HG03196 (cell line): ENCODE results near the gene LSM11.
"Not testable (repeated sequence)": the region's sequence is repeated elsewhere in the genome, so short reads cannot be mapped to it uniquely, and the experiment has no call there.

Experiments used
- ATAC-seq: cut with Tn5 transposase; IDR thresholded peaks from one replicate; pipeline ENCODE4 v1.9.1; 2021; ENCODE audit not compliant: unreplicated experiment

LSM11 gene

DNA sequence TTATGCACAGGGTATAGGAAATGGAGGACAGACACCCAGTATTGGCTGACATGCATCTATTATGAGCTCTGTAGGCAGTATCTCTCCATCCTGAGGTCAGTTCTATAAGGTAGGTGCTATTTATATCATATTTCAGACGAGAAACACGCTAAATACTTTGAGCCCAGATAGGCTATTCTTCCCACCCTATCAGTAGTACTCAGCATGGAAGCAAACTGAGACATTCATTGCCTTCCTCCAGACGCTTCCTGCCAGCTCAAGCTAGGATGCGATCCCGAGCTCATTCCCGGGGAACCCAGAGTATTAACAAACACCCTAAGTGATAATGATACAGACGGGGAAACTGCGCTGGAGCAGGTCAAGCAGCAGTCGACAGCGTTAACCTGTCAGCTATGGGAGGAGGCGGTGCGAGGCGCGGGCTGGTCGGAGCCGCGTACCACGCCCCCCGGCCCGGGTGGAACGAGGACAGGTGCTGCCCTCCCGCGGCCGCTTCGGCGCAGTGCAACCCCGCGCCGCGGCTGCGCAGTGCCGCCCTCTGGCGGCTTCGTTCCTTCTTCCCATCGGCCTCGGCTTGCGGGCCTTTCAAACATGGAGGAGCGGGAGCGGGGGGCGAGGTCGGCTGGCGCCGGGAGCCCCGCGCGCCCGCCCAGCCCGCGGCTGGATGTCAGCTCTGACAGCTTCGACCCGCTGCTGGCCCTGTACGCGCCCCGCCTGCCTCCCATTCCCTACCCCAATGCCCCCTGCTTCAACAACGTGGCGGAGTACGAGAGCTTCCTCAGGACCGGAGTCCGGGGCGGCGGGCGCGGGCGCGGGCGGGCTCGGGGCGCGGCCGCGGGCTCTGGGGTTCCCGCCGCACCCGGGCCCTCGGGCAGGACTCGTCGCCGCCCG is at the start of gene LSM11:
LSM11 (plus strand) TSS at position 550 of the 888 bp plus-strand sequence; CDS start at position 589, 39 bp downstream.
- peak; percentile 94 for ATAC-seq

DNA sequence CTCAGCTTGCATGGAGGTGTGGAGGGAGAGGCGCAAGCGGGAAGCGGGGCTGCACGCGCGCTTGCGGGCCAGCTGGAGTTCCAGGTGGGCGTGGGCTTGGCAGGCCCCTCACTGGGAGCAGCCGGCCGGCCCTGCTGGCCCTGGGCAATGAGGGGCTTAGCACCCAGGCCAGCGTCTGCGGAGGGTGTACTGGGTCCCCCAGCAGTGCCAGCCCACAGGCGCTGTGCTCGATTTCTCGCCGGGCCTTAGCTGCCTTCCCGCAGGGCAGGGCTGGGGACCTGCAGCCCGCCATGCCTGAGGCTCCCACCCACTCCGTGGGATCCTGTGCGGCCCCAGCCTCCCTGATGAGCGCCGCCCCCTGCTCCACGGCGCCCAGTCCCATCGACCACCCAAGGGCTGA is 49.7 kb upstream of the LSM11 start:
- not testable (repeated sequence) for ATAC-seq

DNA sequence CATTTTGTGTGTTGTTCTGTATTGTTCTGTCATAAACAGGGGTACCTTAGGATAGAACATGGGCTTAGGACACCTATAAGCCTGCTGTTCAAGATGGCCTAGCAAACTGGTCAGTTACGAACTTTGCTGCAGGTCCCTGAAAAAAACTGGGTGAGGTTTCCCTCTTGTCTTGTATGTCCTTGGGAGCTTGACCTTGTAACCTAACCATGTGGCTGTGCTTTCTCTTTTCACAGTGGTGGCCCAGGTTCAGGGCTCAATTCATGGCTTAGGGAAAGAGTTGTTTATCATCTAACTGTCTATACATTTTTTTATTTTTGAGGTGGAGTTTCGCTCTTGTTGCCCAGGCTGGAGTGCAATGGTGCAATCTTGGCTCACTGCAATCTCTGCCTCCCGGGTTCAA is 47.4 kb upstream of the LSM11 start:
- ATAC-seq: not testable (repeated sequence)

DNA sequence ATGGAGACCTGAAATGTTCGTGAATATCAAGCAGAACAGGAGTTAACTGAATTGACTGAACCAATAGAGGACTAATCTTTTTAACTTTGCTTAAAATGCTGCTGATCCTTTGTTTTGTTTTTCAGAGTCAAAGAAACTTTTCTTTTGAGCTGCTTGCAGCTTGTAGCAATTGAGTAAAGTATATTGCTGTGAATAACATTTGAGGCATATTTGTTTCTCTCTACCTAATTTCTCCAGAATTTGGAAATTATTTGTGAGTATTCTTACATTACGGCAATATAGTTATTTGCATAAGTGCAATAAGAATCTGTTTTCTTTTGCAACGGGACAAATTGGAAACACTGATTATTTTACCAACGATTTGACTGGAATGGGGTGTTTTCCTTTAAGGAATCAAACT is 44.8 kb upstream of the LSM11 start:
- ATAC-seq: not testable (repeated sequence)

DNA sequence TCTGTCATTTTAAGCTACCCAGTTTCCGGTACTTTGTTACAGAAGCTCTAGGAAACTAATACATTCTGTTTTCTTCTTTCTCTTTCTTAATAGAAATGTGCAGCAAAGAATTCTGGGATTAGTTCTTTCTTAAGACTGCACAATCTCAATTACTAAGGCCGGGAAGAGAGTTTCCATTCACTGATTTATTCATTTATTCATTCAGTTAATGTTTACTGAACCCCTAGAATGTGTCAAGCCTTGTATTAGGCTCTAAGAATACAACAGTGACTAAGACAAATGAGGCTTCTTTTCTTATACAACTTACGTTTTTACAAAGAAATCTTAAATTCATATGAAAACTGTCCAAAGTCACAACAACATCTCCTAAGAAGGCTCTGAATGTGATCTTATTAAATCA is 39.8 kb upstream of the LSM11 start:
- ATAC-seq: no peak

DNA sequence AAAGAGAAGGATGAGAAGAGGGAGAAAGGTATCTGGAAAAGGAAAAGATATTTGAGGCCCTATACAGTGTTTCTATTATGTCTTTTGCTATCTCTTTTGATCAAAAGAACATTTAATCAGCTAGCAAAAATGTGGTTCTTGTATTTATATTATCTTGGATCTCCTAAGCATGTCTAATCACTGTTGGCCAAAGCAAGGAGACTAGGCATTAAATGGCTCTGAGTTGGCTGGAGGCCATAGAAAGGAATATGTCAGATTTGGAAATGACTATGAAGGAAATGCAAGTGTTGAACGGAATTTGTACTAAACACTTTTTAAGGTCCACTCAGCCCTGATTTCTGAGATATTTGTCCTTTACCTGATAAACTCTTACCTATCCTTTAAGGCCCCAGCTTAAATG is 34.6 kb upstream of the LSM11 start:
- ATAC-seq: no peak

DNA sequence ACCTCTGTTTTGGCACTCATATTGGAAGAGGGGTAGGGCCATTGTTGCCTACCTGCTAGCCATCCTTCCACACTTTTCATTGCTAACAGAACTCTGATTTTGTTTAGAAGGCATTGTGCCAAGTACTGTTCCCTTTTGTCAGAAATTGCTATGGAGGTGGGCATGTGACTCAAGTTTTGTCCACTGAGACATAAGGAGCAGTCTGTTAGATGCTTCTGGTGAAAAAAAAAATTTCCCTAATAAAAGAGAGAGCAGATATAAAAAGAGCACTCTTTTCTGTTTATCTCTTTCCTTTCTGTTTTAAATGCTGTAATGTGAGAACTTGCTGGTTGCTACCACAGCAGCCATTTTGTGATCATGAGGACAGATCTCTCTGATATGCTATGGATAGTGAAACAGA is 34.2 kb upstream of the LSM11 start:
- ATAC-seq: no peak

DNA sequence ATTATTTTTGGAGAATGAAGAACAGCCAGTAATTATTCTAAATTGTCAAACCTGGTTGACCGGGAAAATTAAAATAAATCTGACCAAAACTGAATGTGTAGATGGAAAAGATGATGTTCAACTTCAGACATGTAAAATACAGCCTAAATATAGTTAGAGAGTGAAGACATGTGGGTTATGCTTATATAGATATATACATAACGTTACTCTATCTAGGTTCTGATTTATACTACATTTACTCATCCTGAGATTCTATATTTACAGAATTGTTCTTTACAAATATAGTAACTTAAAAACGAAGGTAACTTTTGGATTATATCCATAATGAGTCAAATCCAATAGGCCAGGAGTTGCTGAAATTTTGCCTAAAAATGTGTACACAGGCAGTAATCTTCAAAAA is 33.1 kb upstream of the LSM11 start:
- ATAC-seq: no peak

DNA sequence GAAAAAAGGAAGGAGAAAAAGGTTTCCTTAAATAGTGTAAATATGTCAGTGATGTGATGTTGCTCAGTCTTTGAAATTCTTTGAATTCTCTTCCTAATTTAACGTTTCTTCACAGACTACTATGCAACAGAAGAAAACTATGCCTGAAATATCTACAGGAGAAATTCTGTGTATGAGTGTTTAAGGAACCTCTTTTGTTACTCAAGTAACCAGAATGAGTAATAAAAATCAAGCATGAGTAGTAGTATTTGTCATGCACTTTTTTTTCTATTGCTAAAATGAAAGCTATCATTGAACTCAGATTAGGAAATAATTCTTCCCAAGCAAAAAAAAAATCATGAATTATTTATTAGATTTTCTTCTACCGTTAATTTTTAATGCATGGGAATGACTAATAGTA is 32.6 kb upstream of the LSM11 start:
- ATAC-seq: no peak

DNA sequence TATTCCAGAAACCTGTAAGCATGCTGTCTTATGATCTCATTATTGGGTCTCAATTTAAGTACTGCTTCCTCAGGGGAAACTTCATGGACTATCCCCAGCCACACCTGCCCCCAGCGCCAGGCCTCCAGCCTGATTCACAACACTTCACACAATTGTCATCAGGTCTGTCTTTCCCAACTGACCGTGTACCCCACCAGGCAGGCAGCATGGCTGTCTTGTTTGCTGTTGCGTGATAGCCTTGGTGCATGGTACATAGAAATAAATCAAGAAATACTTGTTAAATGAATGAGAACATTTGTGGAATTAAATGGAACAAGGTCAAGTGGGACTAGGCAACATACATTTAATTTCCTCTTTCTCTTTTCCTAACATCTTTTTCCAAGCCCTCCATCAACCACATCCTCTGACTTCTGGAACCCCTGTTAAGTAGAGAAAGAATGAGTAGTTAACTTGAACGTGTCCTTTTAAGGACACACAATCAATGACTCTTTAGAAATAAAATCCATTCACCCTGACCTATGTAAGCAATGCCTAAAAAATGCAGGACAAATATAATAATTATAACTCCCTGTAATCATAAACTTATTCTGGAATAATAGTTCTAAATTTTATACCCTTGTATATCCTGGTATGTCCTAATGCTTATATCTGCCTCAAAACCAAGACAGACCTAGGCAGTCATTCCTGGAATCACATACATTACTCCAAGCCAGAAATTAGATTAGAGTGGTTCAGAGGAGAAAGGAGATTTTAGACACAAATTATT is 29.5 kb upstream of the LSM11 start:
- ATAC-seq: no peak

DNA sequence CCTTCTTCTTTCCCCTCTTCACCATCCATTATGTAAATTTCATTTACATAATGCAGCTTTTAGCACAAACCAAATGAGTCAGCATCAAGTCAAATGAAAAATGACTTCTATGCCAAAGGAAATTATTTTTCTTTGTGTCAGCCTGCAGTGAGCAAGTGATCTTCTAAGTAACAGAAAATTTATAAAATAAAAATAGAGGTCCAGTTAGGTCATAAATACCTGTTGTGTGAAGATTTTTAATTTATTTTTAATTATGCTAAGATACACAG is 29.0 kb upstream of the LSM11 start:
- ATAC-seq: no peak

DNA sequence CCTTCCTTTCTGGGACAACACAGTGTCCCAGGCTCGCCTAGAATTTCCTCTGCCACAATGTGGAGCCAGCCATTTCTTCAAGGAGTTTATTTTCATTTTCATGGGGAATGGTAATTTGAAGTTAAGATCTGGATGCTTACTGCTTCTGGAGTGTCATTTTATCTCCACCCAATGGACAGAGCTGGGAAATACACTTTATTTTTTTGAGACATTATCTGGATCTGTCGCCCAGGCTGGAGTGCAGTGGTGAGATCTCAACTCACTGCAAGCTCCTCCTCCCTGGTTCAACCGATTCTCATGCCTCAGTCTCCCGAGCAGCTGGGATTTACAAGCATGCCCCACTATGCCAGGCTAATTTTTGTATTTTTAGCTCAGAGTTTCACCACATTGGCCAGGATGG is 25.0 kb upstream of the LSM11 start:
- ATAC-seq: no peak

DNA sequence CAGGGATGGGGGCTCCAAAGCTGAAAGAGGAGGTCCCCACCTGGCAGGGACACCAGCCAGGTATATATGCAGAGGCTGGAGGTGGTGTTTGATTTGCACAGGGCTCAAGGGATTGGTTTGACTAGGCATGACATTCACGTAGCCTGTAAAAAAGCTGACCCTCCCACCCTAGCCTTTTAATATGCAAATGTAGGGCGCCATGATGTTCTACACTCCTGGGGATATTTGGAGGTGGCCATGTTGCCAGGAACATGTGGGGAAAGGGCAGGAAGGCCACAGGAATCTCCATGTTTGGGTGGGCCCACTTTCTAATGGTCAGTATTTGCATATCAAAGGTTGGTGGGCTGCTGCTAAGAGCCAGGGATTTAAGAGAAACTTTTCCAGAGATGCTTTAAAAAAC is 24.3 kb upstream of the LSM11 start:
- ATAC-seq: no peak

DNA sequence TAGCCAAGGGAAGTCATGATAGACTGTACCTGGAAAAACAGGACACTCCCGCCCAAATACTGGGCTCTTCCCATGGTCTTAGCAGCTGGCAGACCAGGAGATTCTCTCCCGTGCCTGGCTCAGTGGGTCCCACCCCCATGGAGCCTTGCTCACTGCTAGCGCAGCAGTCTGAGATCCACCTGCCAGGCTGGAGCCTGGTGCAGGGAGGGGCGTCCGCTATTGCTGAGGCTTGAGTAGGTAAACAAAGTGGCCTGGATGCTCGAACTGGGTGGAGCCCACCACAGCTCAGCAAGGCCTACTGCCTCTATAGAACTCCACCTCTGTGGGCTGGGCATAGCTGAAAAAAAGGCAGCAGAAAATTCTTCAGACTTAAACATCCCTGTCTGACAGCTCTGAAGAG is 22.4 kb upstream of the LSM11 start:
- no peak for ATAC-seq

DNA sequence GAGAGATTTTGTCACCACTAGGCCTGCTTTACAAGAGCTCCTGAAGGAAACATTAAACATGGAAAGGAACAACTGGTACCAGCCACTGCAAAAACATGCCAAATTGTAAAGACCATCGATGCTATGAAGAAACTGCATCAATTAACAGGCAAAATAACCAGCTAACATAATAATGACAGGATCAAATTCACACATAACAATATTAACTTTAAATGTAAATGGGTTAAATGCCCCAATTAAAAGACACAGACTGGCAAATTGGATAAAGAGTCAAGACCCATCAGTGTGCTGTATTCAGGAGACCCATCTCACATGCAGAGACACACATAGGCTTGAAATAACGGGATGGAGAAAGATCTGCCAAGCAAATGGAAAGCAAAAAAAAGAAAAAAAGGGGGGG is 20.6 kb upstream of the LSM11 start:
- not testable (repeated sequence) for ATAC-seq

DNA sequence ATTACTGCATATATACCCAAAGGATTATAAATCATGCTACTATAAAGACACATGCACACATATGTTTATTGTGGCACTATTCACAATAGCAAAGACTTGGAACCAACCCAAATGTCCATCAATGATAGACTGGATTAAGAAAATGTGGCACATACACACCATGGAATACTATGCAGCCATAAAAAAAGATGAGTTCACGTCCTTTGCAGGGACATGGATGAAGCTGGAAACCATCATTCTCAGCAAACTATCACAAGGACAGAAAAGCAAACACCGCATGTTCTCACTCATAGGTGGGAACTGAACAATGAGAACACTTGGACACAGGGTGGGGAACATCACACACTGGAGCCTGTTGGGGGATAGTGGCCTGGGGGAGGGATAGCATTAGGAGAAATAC is 16.9 kb upstream of the LSM11 start:
- not testable (repeated sequence) for ATAC-seq

DNA sequence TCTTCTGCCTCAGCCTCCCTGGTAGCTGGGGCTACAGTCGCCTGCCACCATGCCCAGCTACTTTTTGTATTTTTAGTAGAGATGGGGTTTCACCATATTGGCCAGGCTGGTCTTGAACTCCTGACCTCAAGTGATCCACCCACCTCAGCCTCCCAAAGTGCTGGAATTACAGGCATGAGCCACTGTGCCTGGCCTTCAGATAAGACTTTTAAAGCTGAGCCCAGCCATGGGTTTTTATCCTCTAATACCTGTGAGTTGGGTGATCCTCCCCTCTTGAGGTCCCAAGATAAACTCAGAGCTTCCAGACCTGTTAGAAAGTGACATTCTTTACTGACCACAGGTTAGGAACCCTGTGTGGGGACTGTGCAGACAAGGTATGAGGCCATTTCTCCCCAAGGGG is 15.7 kb upstream of the LSM11 start:
- not testable (repeated sequence) for ATAC-seq

DNA sequence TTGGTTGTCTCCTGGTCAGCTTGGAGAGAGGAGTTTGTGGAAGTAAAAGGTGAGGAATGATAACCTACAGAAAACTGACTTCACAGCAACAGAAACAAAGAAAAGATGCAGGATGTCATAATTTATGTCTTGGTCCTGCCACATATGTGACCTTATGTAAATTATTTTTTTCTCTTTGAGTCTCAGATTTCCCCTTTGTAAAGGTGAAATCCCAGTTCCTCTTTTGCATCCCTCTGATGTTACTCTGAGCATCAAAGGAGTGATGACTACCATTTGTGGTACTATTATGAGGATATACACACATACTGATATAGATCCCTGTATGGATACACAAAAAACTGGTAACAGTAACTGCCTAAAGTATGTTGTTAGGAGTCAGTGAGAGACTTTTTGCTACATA is 13.7 kb upstream of the LSM11 start:
- peak; percentile 78 for ATAC-seq

DNA sequence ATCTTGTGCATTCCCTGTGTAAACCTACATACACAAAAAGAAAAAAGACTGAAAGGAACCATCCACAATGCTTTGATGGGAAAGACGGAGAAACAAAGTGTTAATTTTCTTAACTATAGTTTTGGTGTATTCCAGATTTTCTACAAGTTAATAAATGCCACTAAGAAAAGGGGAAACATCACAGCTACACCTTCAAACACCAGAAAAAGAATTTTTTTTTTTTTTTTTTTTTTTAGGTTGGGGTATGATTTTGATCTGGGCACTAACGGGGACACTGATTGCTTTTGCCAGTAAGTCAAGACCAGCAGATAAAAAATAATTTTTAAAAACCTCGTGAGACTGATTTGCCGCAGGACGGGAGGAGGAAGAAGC is 12.6 kb upstream of the LSM11 start:
- ATAC-seq: no peak

DNA sequence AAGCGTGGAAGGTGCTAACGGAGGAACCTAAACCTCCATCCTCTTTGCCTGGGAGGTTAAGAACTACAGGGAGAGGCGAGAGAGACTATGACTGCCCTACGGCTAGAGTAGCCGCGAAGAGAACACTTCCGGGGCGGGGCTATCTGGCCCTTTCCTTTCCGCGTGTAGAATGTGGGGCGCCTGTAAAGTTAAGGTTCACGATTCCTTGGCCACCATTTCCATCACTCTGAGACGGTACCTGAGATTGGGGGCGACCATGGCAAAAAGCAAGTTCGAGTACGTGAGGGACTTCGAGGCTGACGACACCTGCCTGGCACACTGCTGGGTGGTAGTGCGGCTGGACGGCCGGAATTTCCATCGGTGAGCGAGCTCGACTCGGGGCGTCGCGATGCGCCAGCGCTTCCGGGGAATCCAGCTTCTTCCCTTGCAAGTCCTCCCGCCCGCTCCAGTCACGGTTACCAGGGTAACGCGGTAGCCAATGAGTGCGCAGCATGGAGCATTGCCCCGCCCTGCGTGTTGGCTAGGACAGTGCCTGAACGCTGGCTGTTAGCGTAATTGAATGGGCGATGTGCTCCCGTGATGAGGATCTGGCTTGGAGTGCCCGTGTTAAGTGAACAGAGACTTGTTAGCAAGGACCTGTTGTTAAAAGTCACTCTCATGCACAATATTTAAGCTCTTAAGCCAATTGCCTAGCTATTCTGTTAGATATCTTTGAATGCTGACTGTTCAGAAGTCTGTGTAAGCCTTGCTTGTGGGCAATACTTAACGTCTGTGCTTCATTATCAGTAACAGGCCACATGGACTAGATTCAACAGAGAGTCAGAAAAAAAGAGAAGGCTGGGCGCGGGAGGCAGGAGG is 12.0 kb upstream of the LSM11 start, which contains the start of gene THG1L:
THG1L (plus strand) TSS at position 149 of the 858 bp plus-strand sequence; CDS start at position 170, 21 bp downstream.
- ATAC-seq: peak; percentile 97

DNA sequence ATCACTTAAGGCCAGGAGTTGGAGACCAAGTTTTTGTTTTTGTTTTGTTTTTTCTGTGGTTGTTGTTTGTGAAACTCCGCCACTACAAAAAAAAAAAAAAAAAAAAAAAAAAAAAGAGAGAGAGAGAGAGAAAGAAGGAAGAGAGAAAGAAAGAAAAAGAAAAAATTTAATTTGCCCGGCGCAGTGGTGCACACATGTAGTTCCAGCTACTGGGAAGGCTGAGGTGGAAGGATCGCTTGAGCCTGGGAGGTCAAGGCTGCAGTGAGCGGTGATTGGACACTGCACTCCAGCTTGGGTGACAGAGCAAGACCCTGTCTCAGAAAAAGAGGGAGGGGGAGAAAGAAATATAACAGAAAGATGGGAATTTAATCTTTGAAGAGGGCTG is 11.4 kb upstream of the LSM11 start:
- ATAC-seq: no peak
